Measurements from ENCODE around the gene STAM2.

Gene STAM2

GRCh38 chr2:152071518-152071917, 104.0 kb downstream of the STAM2 start:
- no peak for DNase-seq (ENCODE audit: low read depth, low spot score)

DNA sequence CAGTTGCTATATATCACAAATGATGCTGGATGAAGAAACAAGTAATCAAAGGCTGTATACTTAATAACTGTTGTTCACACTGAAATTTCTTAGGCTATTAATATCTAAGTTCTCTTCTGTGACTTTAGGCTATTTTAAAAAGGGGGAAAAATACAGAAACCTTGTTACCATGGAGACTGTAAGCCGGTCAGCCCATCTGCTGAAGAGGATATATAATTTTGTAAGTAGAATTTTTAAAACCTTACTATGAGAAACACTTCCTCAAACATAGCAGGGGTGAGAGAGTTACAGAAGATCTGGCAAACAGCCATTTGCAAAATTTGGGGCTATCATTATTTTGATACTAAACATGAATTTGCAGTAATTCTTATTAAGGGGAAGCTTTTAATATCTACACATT, 104.5 kb downstream of the STAM2 start:
- no peak for DNase-seq (ENCODE audit: low read depth, low spot score)

DNA sequence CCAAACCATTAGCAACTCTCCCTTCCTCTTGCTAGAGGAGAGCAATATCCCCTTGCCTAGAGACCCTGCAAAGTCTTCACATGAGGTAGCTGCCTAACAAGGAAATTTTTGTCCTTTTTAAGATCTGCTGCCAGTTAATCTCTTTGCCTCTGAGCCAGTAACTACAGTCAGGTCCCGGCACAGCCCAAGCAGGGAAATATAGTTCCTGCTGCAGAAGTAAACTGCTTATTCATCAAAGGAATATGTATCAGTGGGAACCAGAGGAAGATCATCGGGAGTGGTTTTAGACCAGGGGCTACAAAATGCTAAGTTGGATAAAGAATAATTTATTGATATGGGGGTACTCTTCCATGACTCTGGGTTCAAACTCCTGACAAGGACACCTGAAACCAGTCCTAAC, 107.3 kb downstream of the STAM2 start:
- no peak for DNase-seq (ENCODE audit: low read depth, low spot score)

DNA sequence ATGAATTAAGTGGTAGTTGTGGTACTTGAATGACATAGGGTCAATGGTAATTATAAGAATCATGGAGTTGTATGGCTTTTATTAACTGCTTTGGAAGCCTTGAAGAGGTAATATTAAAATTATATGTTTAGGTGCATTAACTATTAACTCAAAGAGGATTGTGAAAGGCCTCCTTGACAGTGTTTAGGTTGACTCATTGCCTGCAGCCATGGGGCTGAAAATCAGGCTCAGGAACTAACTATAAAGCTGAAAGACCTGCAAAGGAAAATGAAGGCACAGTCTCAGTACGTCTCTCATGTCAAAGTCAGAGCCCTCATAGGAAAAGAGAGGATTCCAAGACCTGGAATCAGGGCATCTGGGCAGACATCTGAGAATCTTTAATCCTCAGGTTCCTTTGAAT, 107.7 kb downstream of the STAM2 start:
- no peak for DNase-seq (ENCODE audit: low read depth, low spot score)
